ENCODE results near the gene ALLC. TPM values are rescaled to one million over a fixed set of nuclear protein-coding genes. Genes with fewer than 3 reads are reported as not detected.

The ALLC gene
- total RNA-seq, 2 donors from 2014 or later, result 5.2 TPM; not detected in 1

DNA sequence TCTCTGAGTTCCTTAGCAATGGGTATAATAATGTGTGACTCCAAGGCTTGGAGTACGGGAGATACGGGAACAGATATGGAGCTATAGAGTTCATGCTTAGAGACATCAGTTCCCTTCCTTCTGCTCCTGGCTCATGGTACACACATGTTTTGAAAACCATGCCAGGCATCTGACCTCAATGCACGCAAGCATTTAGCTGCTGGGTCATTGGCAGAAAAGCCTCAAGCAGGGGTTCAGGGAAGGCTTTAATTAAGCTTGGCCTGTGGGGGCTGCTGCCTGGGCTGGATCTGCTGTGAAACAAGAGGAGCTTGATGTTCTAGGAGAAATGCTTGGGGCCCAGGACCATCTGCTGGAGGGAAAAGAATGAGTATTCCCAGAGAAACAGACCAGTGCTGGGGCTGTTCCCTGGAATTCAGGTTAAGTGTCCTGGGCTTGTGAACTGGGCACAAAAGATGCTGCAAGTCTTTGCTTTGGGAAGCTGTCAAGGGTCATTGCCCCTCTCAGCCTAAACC lies 3.2 kb downstream of the ALLC start:
- Histone ChIP-seq H3K4me1 (replicated peaks) (no peaks in the 10 kb centered on the region), H3K36me3 (no peaks in the 10 kb centered on the region), H3K27ac (no peak overlapping the region), H3K4me3 (no peak overlapping the region), H3K27me3 (replicated peaks; ENCODE audit: insufficient read depth) (no peaks in the 10 kb centered on the region), H3K9me3 (no peaks in the 10 kb centered on the region)
- WGBS, result 94% methylated on average over 3 of the region's 3 CpGs
- no peak for DNase-seq (ENCODE audit: low spot score)
- intact Hi-C loops (cut with DNase I), result no loop called here
- TF ChIP-seq POLR2A (IDR thresholded peaks at IDR 0.05), result no peak
- TF ChIP-seq POLR2AphosphoS5 (IDR thresholded peaks at IDR 0.05), result no peak
- TF ChIP-seq, protein P1, sequence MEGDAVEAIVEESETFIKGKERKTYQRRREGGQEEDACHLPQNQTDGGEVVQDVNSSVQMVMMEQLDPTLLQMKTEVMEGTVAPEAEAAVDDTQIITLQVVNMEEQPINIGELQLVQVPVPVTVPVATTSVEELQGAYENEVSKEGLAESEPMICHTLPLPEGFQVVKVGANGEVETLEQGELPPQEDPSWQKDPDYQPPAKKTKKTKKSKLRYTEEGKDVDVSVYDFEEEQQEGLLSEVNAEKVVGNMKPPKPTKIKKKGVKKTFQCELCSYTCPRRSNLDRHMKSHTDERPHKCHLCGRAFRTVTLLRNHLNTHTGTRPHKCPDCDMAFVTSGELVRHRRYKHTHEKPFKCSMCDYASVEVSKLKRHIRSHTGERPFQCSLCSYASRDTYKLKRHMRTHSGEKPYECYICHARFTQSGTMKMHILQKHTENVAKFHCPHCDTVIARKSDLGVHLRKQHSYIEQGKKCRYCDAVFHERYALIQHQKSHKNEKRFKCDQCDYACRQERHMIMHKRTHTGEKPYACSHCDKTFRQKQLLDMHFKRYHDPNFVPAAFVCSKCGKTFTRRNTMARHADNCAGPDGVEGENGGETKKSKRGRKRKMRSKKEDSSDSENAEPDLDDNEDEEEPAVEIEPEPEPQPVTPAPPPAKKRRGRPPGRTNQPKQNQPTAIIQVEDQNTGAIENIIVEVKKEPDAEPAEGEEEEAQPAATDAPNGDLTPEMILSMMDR (IDR thresholded peaks at IDR 0.05), result no peak

DNA sequence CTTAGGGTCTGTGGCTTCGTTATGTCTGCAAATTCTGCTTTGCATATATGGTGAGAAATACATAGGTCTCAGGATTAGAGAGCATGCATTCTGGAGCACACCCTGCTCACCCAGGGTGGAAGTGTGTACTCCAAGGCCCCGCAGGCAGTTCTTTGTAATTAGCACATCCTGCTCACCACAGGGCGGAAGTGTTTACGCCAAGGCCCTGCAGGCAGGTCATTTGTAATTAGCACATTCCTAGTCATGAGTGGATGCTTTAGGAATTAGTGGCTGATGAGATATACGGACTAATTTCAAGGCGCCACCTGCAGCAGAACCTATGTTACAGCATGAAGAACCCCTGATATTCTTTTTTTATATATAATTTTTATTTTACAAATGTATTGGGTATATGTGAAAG lies 4.2 kb downstream of the ALLC start:
- TF ChIP-seq POLR2AphosphoS5 (IDR thresholded peaks at IDR 0.05) (no peak), POLR2A (IDR thresholded peaks at IDR 0.05) (no peak)
- TF ChIP-seq, protein P1 (IDR thresholded peaks at IDR 0.05), result no peak
- WGBS, result 76% methylated on average over 6 of the region's 6 CpGs
- no peak for DNase-seq (ENCODE audit: low spot score)
- no peaks in the 10 kb centered on the region for H3K4me1 ChIP-seq (replicated peaks)
- intact Hi-C loops (cut with DNase I), result no loop called here
- no peaks in the 10 kb centered on the region for H3K36me3 ChIP-seq
- H3K27me3 ChIP-seq (replicated peaks; ENCODE audit: insufficient read depth), result no peaks in the 10 kb centered on the region
- H3K9me3 ChIP-seq, result no peaks in the 10 kb centered on the region
- H3K4me3 ChIP-seq, result no peak overlapping the region
- H3K27ac ChIP-seq, result no peak overlapping the region

DNA sequence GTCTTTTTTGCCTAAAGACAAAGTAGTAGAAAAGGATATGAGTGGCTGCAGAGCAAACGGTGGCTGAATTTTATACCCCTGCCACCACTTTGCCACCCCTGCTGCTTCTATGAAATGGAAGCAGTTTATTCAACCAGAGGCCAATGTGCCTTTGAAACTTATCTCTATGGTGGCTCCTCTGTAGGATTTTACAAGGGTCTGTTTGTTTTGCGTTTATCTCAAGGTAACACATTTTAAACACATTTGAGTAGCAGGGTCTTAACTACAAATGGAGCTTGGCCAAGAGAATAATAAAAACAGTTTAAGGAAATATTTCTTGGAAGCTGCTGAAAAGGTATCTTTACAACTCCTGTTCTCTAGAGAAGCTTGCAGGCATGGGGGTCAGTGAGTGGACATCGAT lies 6.1 kb downstream of the ALLC start:
- Histone ChIP-seq H3K27me3 (replicated peaks; ENCODE audit: insufficient read depth) (no peaks in the 10 kb centered on the region), H3K4me3 (no peak overlapping the region), H3K27ac (no peak overlapping the region), H3K9me3 (no peaks in the 10 kb centered on the region), H3K4me1 (replicated peaks) (no peaks in the 10 kb centered on the region), H3K36me3 (no peaks in the 10 kb centered on the region)
- WGBS, result 21% methylated on average over 3 of the region's 3 CpGs
- intact Hi-C loops (cut with DNase I), result no loop called here
- no peak for TF ChIP-seq POLR2A (IDR thresholded peaks at IDR 0.05)
- TF ChIP-seq POLR2AphosphoS5 (IDR thresholded peaks at IDR 0.05), result no peak
- TF ChIP-seq, protein P1 (IDR thresholded peaks at IDR 0.05), result no peak
- DNase-seq (ENCODE audit: low spot score), result no peak

DNA sequence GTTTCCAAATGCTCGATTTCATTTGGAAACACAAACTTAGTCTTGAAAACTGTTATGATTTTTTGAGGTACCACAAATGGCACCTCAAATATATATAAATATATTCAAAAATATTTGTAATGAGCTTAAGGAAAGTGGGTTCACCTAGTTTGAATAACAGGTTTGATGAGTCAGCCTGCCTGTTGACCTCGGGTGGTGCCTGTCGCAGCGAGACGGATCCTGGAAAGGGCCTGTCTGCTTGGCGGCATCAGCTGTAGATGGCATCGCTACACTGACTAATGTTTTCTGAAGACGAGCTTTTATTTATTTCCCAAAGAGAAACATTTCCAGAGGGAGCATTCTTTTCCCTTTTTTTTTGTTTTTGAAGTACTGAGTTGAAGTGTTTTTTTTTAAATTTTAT lies 6.9 kb downstream of the ALLC start:
- H3K27ac ChIP-seq, result no peak overlapping the region
- intact Hi-C loops (cut with DNase I), result no loop called here
- WGBS, result 59% methylated on average over 8 of the region's 8 CpGs
- no peaks in the 10 kb centered on the region for H3K36me3 ChIP-seq
- TF ChIP-seq POLR2AphosphoS5 (IDR thresholded peaks at IDR 0.05) (no peak), POLR2A (IDR thresholded peaks at IDR 0.05) (no peak)
- TF ChIP-seq, protein P1 (IDR thresholded peaks at IDR 0.05), result no peak
- H3K9me3 ChIP-seq, result no peaks in the 10 kb centered on the region
- H3K4me1 ChIP-seq (replicated peaks), result no peaks in the 10 kb centered on the region
- DNase-seq (ENCODE audit: low spot score), result no peak
- H3K4me3 ChIP-seq, result no peak overlapping the region
- no peaks in the 10 kb centered on the region for H3K27me3 ChIP-seq (replicated peaks; ENCODE audit: insufficient read depth)

DNA sequence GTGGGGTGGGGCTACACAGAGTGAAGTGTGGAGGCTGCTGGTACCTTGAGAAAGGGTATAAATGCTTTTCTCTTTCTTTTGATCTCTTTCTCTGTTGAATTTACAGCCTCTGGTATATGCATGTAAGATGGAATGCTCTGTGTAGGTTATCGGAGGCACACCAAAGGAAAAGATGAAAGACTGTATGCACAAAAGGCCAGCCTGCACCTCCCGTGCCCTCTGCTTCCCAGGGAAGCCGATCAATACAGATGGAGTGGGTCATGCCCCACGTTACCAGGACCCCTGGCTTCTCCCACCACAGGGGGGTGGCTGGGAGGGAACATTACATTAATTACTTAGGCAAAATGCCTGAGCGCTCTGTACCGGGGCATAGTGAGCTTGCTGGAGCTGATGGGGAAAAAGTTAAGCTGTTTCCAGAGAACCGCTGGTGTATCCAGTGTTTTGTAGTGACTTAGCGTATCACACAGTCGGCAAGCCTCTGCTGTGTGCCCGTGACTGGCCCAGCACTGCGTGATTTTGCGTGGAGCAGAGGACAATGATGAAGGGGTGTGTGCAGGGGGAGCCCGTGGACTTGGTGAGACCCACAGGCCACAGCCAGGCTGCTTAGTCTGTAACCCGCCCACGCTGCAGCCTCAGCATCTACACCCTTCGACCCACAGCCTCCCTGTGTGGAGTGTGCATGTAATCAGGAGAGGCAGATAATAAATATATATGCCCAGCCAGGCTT lies 8.0 kb downstream of the ALLC start:
- no peak overlapping the region for H3K27ac ChIP-seq
- no peak for DNase-seq (ENCODE audit: low spot score)
- H3K27me3 ChIP-seq (replicated peaks; ENCODE audit: insufficient read depth), result no peaks in the 10 kb centered on the region
- no peaks in the 10 kb centered on the region for H3K36me3 ChIP-seq
- H3K4me1 ChIP-seq (replicated peaks), result no peaks in the 10 kb centered on the region
- TF ChIP-seq, protein P1 (IDR thresholded peaks at IDR 0.05), result no peak
- no peak for TF ChIP-seq POLR2A (IDR thresholded peaks at IDR 0.05)
- no peak for TF ChIP-seq POLR2AphosphoS5 (IDR thresholded peaks at IDR 0.05)
- intact Hi-C loops (cut with DNase I), result no loop called here
- H3K4me3 ChIP-seq, result no peak overlapping the region
- WGBS, result 72% methylated on average over 16 of the region's 16 CpGs
- no peaks in the 10 kb centered on the region for H3K9me3 ChIP-seq

All from prostate gland (tissue), 2 donors.